ENCODE measurements around the gene FKBP3. TPM values are rescaled to one million over a fixed set of nuclear protein-coding genes. Genes with fewer than 3 reads are reported as not detected.

FKBP3 gene
- total RNA-seq, 1 experiment from 2014 or later = 53.5 TPM

DNA sequence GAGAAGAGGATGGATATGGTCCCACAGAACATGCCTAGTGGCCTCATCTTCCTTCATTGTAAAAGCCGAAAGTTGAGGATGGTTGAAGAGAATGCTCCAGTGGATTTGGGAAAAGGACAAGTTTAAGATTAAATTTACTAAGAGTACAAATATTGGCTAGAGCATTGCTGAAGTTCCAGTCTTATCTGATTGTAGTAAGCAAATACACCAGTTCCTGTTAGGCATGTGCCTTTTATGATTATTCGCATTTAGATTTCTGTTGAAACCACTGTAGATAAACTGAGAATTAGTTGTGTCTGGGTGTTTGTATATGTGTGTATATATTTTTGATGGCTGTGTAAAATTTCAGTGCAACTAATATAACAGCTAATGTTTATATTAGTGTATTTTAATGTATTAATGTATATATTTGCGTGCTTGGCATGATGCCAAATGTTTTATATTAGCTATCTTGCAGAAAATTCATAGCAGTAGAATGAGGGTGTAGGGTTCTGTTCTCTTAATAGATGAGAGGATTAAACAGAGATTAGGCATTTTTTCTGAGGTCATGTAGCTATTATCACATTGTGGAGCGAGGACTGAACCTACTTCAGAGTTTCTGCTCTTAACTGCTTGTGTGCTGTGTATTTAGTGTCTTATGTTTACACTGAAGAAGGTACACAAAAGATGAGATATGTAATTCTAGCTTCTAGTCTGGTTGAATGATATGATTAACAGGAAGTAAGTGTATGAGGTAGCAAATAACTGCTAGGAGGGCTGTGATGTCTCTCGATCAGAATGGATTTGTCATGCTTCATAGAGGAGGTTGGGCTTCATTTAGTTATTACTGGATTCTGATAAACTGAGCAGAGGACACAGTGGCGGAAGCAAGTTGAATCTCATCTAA lies 21.1 kb downstream of the FKBP3 start:
- no TSS peak for BruUV-seq (replicated peaks)
- TF ChIP-seq, protein P1, sequence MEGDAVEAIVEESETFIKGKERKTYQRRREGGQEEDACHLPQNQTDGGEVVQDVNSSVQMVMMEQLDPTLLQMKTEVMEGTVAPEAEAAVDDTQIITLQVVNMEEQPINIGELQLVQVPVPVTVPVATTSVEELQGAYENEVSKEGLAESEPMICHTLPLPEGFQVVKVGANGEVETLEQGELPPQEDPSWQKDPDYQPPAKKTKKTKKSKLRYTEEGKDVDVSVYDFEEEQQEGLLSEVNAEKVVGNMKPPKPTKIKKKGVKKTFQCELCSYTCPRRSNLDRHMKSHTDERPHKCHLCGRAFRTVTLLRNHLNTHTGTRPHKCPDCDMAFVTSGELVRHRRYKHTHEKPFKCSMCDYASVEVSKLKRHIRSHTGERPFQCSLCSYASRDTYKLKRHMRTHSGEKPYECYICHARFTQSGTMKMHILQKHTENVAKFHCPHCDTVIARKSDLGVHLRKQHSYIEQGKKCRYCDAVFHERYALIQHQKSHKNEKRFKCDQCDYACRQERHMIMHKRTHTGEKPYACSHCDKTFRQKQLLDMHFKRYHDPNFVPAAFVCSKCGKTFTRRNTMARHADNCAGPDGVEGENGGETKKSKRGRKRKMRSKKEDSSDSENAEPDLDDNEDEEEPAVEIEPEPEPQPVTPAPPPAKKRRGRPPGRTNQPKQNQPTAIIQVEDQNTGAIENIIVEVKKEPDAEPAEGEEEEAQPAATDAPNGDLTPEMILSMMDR (conservative IDR thresholded peaks at IDR 0.05) = no peak
- no peak for TF ChIP-seq EZH2 (IDR thresholded peaks at IDR 0.05; ENCODE audit: low read depth)
- CTCF ChIA-PET = no interaction called here
- Histone ChIP-seq H3K4me2 (no peak overlapping the region; the same call in 1 of the 2 replicates), H3K27ac (no peak overlapping the region), H3F3A (ENCODE audit: insufficient read depth, low read depth) (peaks cover 18% of the 10 kb centered on the region), H3K4me3 (no peak overlapping the region), H3K9me3 (ENCODE audit: insufficient read depth, low read depth) (no peaks in the 10 kb centered on the region), H2AFZ (no peak overlapping the region), H3K36me3 (ENCODE audit: low read depth) (peaks cover 31% of the 10 kb centered on the region), H3K4me1 (replicated peaks; ENCODE audit: insufficient read depth) (peaks cover 7% of the 10 kb centered on the region; the same call in 1 of the 2 replicates), H3K27me3 (ENCODE audit: insufficient read depth, low read depth) (no peaks in the 10 kb centered on the region), H4K20me1 (ENCODE audit: insufficient read depth) (peaks cover 6% of the 10 kb centered on the region; the same call in 1 of the 2 replicates), H3K9me2 (ENCODE audit: insufficient read depth) (no peaks in the 10 kb centered on the region), H3K79me2 (ENCODE audit: low read depth) (no peaks in the 10 kb centered on the region)
- intact Hi-C loops (cut with micrococcal nuclease; ENCODE audit: unreplicated experiment) = loop anchor here (10.0 kb wide), 1 partner anchor 112 kb away; no protein-coding TSS in a partner anchor
- DNase-seq = no peak
- POLR2A ChIA-PET (ENCODE audit: unreplicated experiment) = interaction anchor here (0.5 kb wide), 1 partner anchor 216 kb away, joined by 7 read pairs; a partner anchor contains a TSS

DNA sequence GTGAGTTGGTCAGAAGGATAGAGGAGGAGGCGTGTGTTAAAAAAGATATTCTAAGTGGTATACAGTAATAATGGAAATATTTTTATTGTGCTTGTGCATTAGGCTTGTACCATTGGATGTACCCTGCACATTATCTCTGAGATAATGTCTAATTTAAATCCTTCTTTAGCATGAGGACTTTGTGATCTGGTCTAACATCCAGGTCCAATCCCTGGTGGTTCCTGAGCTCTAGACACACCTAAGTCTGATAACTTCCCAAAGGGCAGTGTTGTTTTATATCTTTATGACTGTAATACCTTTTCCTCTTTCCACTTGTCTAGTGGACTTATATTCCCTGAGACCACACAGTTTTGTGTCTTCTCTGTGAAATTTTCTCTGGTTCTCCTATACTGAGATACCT lies 29.7 kb downstream of the FKBP3 start:
- no peak overlapping the region for H2AFZ ChIP-seq
- no peak overlapping the region for H3K4me3 ChIP-seq
- H3K4me1 ChIP-seq (replicated peaks; ENCODE audit: insufficient read depth) = no peaks in the 10 kb centered on the region
- no peak overlapping the region for H3K4me2 ChIP-seq
- no peaks in the 10 kb centered on the region for H3K27me3 ChIP-seq (ENCODE audit: insufficient read depth, low read depth)
- no peak for DNase-seq
- no peaks in the 10 kb centered on the region for H3K9me2 ChIP-seq (ENCODE audit: insufficient read depth)
- no peaks in the 10 kb centered on the region for H3K9me3 ChIP-seq (ENCODE audit: insufficient read depth, low read depth)
- BruUV-seq (replicated peaks) = no TSS peak
- TF ChIP-seq, protein P1 (conservative IDR thresholded peaks at IDR 0.05) = no peak
- TF ChIP-seq EZH2 (IDR thresholded peaks at IDR 0.05; ENCODE audit: low read depth) = no peak
- H3K36me3 ChIP-seq (ENCODE audit: low read depth) = peaks cover 29% of the 10 kb centered on the region
- H3K79me2 ChIP-seq (ENCODE audit: low read depth) = no peaks in the 10 kb centered on the region
- ChIA-PET CTCF (no interaction called here), POLR2A (ENCODE audit: unreplicated experiment) (interaction anchor here (0.6 kb wide), 1 partner anchor 208 kb away, joined by 4 read pairs; no protein-coding TSS in a partner anchor)
- H3F3A ChIP-seq (ENCODE audit: insufficient read depth, low read depth) = peaks cover 8% of the 10 kb centered on the region; the same call in 1 of the 2 replicates
- H3K27ac ChIP-seq = no peak overlapping the region
- intact Hi-C loops (cut with micrococcal nuclease; ENCODE audit: unreplicated experiment) = no loop called here
- no peaks in the 10 kb centered on the region; the same call in 1 of the 2 replicates for H4K20me1 ChIP-seq (ENCODE audit: insufficient read depth)

DNA sequence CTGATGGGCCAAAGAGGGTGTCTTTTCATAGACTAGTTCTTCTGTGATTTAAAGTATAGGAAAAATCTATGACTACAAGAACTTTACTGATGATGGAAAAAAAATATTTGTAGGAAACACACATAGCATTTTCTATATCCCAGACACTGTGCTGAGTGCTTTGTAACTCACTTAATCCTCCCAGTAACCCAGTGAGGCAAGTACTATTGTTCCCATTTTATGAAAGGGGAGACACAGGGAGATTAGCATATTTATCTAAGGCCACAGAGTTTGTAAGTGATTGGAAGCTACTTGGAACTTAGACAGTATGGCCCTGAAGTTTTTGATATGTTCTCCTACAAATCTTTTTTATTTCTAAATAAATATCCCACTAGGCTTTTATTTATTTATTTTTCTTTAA lies 30.5 kb downstream of the FKBP3 start:
- intact Hi-C loops (cut with micrococcal nuclease; ENCODE audit: unreplicated experiment) = no loop called here
- no peaks in the 10 kb centered on the region for H3K4me1 ChIP-seq (replicated peaks; ENCODE audit: insufficient read depth)
- no peak for DNase-seq
- POLR2A ChIA-PET (ENCODE audit: unreplicated experiment) = no interaction called here
- no peaks in the 10 kb centered on the region for H3K27me3 ChIP-seq (ENCODE audit: insufficient read depth, low read depth)
- H2AFZ ChIP-seq = no peak overlapping the region
- H3K9me2 ChIP-seq (ENCODE audit: insufficient read depth) = no peaks in the 10 kb centered on the region
- no TSS peak for BruUV-seq (replicated peaks)
- no peak for TF ChIP-seq EZH2 (IDR thresholded peaks at IDR 0.05; ENCODE audit: low read depth)
- TF ChIP-seq, protein P1 (conservative IDR thresholded peaks at IDR 0.05) = no peak
- CTCF ChIA-PET = no interaction called here
- H4K20me1 ChIP-seq (ENCODE audit: insufficient read depth) = no peaks in the 10 kb centered on the region; the same call in 1 of the 2 replicates
- no peak overlapping the region for H3K4me2 ChIP-seq
- no peak overlapping the region for H3K4me3 ChIP-seq
- H3K27ac ChIP-seq = no peak overlapping the region
- H3K9me3 ChIP-seq (ENCODE audit: insufficient read depth, low read depth) = no peaks in the 10 kb centered on the region
- H3F3A ChIP-seq (ENCODE audit: insufficient read depth, low read depth) = peaks cover 8% of the 10 kb centered on the region; the same call in 1 of the 2 replicates
- H3K79me2 ChIP-seq (ENCODE audit: low read depth) = no peaks in the 10 kb centered on the region
- H3K36me3 ChIP-seq (ENCODE audit: low read depth) = peaks cover 33% of the 10 kb centered on the region
